SK-N-SH (cell line): ENCODE measurements around the gene HMGXB4. TPM values are rescaled to one million over a fixed set of nuclear protein-coding genes. Genes with fewer than 3 reads are reported as not detected.

Source experiments
- CTCF ChIA-PET: fragments of 300-600, 350-600 bp; formaldehyde crosslinking; extraction: SDS; loops from one replicate; lab custom pipeline; 2021; lab: Yijun Ruan, JAX
- POLR2A ChIA-PET: fragments of 350-600 bp; sonication (Branson Sonifier 250); formaldehyde crosslinking; extraction: SDS; loops from one replicate; lab custom pipeline; 2020; ENCODE audit warnings: antibody characterized with exemption, inconsistent platforms; lab: Yijun Ruan, JAX
- DNase-seq: peaks from one replicate; pipeline ENCODE4 v3.0.0; 2012
- H2AFZ ChIP-seq: fragments of 200-600 bp; sonication (generic); 2 replicates; pipeline ENCODE4 v1.8.1; 2016; ENCODE audit warnings: antibody characterized with exemption, mild to moderate bottlenecking, low read depth
- H3F3A ChIP-seq: fragments of 200-600 bp; sonication (generic); replicated peaks from 2 replicates; pipeline ENCODE3; 2016; ENCODE audit warnings: antibody characterized with exemption, mild to moderate bottlenecking; ENCODE audit not compliant: insufficient read depth
- H3K27ac ChIP-seq, 2 experiments: fragments of 200-500 bp in 1 of 2; fragments of 200-600 bp in 1 of 2; sonication (Bioruptor generic) in 1 of 2; sonication (generic), shearing (Covaris generic) in 1 of 2; 2 replicates each; pipeline versions ENCODE4 v1.5.1 to v1.6.1; 2014 to 2016; ENCODE audit warnings: low read depth in 2 of 2, inconsistent platforms in 1 of 2, low read length in 1 of 2, mild to moderate bottlenecking in 1 of 2, mixed read lengths in 1 of 2
- H3K27me3 ChIP-seq: fragments of 200-600 bp; sonication (generic), shearing (Covaris generic); 2 replicates; pipeline ENCODE4 v1.6.1; 2016; ENCODE audit warnings: mixed run types; ENCODE audit not compliant: insufficient read depth
- H3K36me3 ChIP-seq, 2 experiments: fragments of 200-500 bp in 1 of 2; fragments of 200-600 bp in 1 of 2; sonication (Bioruptor generic) in 1 of 2; sonication (generic) in 1 of 2; replicated peaks in 1 of 2; 2 replicates each; pipeline versions ENCODE3 to v1.5.1; 2014 to 2016; ENCODE audit warnings: low read length in 1 of 2, mild to moderate bottlenecking in 1 of 2; ENCODE audit not compliant: insufficient read depth in 2 of 2, control insufficient read depth in 1 of 2
- H3K4me1 ChIP-seq, 2 experiments: fragments of 200-500 bp in 1 of 2; fragments of 200-600 bp in 1 of 2; sonication (Bioruptor generic) in 1 of 2; sonication (generic), shearing (Covaris generic) in 1 of 2; 2 replicates each; pipeline versions ENCODE4 v1.5.1 to v1.6.1; 2014 to 2016; ENCODE audit warnings: low read depth in 1 of 2, low read length in 1 of 2, mixed run types in 1 of 2; ENCODE audit not compliant: insufficient read depth in 2 of 2, control insufficient read depth in 1 of 2
- H3K4me2 ChIP-seq: fragments of 200-600 bp; sonication (generic), shearing (Covaris generic); 2 replicates; pipeline ENCODE4 v1.6.1; 2017; ENCODE audit warnings: mixed run types
- H3K4me3 ChIP-seq, 2 experiments: fragments of 200-500 bp in 1 of 2; fragments of 200-600 bp in 1 of 2; sonication (Bioruptor generic) in 1 of 2; sonication (generic), shearing (Covaris generic) in 1 of 2; 2 replicates each; pipeline versions ENCODE4 v1.5.1 to v1.8.1; 2014 to 2016; ENCODE audit warnings: low read depth in 2 of 2, inconsistent platforms in 1 of 2, low read length in 1 of 2, mild to moderate bottlenecking in 1 of 2, mixed read lengths in 1 of 2, moderate library complexity in 1 of 2
- H3K79me2 ChIP-seq: fragments of 200-600 bp; sonication (generic); 2 replicates; pipeline ENCODE4 v1.8.1; 2017; ENCODE audit warnings: mild to moderate bottlenecking; ENCODE audit not compliant: insufficient read depth
- H3K9ac ChIP-seq: fragments of 200-600 bp; sonication (generic); 2 replicates; pipeline ENCODE4 v1.6.1; 2017; ENCODE audit warnings: mixed run types
- H3K9me2 ChIP-seq: fragments of 200-600 bp; sonication (generic); 2 replicates; pipeline ENCODE4 v1.6.1; 2017; ENCODE audit warnings: mixed run types
- H3K9me3 ChIP-seq: fragments of 200-600 bp; sonication (generic); 2 replicates; pipeline ENCODE4 v1.6.1; 2017; ENCODE audit warnings: mixed run types, mild to moderate bottlenecking, moderate library complexity
- H4K20me1 ChIP-seq: fragments of 200-600 bp; sonication (generic); 2 replicates; pipeline ENCODE4 v1.6.1; 2017; ENCODE audit warnings: mild to moderate bottlenecking, mixed run types; ENCODE audit not compliant: insufficient read depth
- CTCF ChIP-seq: fragments of 200-600 bp; sonication (generic); IDR thresholded peaks from 2 replicates; pipeline ENCODE4 v1.6.1; 2017; ENCODE audit warnings: antibody characterized with exemption, mild to moderate bottlenecking, moderate library complexity
- ELF1 ChIP-seq: IDR thresholded peaks from 2 replicates; pipeline ENCODE4 v1.4.0; 2012
- EP300 ChIP-seq, 2 experiments: IDR thresholded peaks; 2 replicates each; pipeline versions ENCODE4 v1.4.0 to v1.6.1; 2012; ENCODE audit warnings: borderline replicate concordance in 1 of 2, low read depth in 1 of 2, low read length in 1 of 2
- EZH2phosphoT487 ChIP-seq: fragments of 200-600 bp; sonication (generic); IDR thresholded peaks from 2 replicates; pipeline ENCODE4 v1.6.1; 2017; ENCODE audit warnings: low read depth, mixed run types, mild to moderate bottlenecking, antibody characterized with exemption, moderate library complexity, borderline replicate concordance
- FOSL2 ChIP-seq: IDR thresholded peaks from 2 replicates; pipeline ENCODE4 v1.4.0; 2012; ENCODE audit warnings: low read depth, mild to moderate bottlenecking, moderate library complexity, borderline replicate concordance
- JUND ChIP-seq: IDR thresholded peaks from 2 replicates; pipeline ENCODE4 v1.4.0; 2012
- PBX3 ChIP-seq: IDR thresholded peaks from 2 replicates; pipeline ENCODE4; 2012
- REST ChIP-seq: IDR thresholded peaks from 2 replicates; pipeline ENCODE4 v1.6.1; 2012; ENCODE audit warnings: mild to moderate bottlenecking, low read depth, low read length, moderate library complexity
- RFX5 ChIP-seq: IDR thresholded peaks from 2 replicates; pipeline ENCODE4 v1.6.1; 2012; ENCODE audit warnings: mild to moderate bottlenecking, improper control_type of control experiment, low read length
- RXRA ChIP-seq: IDR thresholded peaks from 2 replicates; pipeline ENCODE4 v1.4.0; 2012; ENCODE audit warnings: low read depth, mild to moderate bottlenecking, borderline replicate concordance
- SMC3 ChIP-seq: IDR thresholded peaks from 2 replicates; pipeline ENCODE4 v1.6.1; 2012; ENCODE audit warnings: low read depth, low read length, improper control_type of control experiment
- TCF12 ChIP-seq: IDR thresholded peaks from 2 replicates; pipeline ENCODE4 v1.4.0; 2012
- TEAD4 ChIP-seq: IDR thresholded peaks from 2 replicates; pipeline ENCODE4 v1.4.0; 2012; ENCODE audit warnings: mild to moderate bottlenecking, borderline replicate concordance; ENCODE audit not compliant: insufficient read depth
- WGBS: methylation state at CpG from one replicate; pipeline ENCODE4 v1.1.6; 2017; ENCODE audit warnings: low lambda C conversion rate; 5-methylcytosine and 5-hydroxymethylcytosine counted together
- polyA plus RNA-seq, 3 experiments: library from polyadenylated mRNA; depleted of rRNA; stranded (reverse); fragments of >200 nt; gene quantifications; 2 replicates each; pipeline ENCODE4 v1.2.3, GENCODE V29; 2012
- TF ChIP-seq, protein P1 (sequence below): IDR thresholded peaks from 2 replicates; pipeline ENCODE4 v1.4.0; 2012; ENCODE audit warnings: low read depth, borderline replicate concordance
- TF ChIP-seq, protein P2 (sequence below): IDR thresholded peaks from 2 replicates; pipeline ENCODE4 v1.4.0; 2012; ENCODE audit warnings: low read depth, borderline replicate concordance

The HMGXB4 gene
- polyA plus RNA-seq, 1 of the 3 experiments (the other 2 are of a cell fraction) = 16.5 TPM

DNA sequence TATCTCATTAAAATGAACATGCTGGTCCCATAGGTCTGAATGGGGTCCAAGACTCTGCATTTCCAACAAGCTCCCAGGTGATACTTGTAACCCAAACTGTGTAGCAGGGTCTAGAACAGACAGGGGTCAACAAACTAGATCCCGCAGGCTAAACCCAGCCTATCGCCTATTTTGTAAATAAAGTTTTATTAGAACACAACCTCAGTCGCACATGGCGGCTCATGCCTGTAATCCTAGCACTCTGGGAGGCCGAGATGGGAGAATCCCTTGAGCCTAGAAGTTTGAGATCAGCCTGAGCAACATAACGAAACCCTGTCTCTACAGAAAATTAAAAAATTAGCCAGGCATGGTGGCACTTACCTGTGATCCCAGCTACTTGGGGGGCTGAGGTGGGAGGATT lies 42.3 kb upstream of the HMGXB4 start (continued):
- TF ChIP-seq, protein P1, sequence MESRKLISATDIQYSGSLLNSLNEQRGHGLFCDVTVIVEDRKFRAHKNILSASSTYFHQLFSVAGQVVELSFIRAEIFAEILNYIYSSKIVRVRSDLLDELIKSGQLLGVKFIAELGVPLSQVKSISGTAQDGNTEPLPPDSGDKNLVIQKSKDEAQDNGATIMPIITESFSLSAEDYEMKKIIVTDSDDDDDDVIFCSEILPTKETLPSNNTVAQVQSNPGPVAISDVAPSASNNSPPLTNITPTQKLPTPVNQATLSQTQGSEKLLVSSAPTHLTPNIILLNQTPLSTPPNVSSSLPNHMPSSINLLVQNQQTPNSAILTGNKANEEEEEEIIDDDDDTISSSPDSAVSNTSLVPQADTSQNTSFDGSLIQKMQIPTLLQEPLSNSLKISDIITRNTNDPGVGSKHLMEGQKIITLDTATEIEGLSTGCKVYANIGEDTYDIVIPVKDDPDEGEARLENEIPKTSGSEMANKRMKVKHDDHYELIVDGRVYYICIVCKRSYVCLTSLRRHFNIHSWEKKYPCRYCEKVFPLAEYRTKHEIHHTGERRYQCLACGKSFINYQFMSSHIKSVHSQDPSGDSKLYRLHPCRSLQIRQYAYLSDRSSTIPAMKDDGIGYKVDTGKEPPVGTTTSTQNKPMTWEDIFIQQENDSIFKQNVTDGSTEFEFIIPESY = no peak
- TF ChIP-seq CTCF (no peak), ELF1 (no peak), JUND (no peak), RXRA (no peak)
- TF ChIP-seq, all 33 proteins: peak for 0

GRCh38 chr22:35215993-35216392 lies 41.3 kb upstream of the HMGXB4 start:
- Histone ChIP-seq H3K27ac (no peak overlapping the region), H3K79me2 (no peaks in the 10 kb centered on the region), H3K36me3 (no peaks in the 10 kb centered on the region), H3F3A (no peaks in the 10 kb centered on the region), H3K4me2 (no peak overlapping the region), H2AFZ (no peak overlapping the region), H3K27me3 (no peaks in the 10 kb centered on the region; the same call in 1 of the 2 replicates), H3K4me1 (no peaks in the 10 kb centered on the region; a peak in 1 of 4 replicates), H3K9me2 (no peaks in the 10 kb centered on the region), H3K4me3 (no peak overlapping the region), H4K20me1 (no peaks in the 10 kb centered on the region), H3K9ac (no peak overlapping the region), H3K9me3 (no peaks in the 10 kb centered on the region)
- 12% methylated on average over 3 of the region's 3 CpGs for WGBS
- no peak for TF ChIP-seq EP300 (IDR thresholded peaks at IDR 0.05; ENCODE audit: borderline replicate concordance in 1 of 2, low read depth in 1 of 2, low read length in 1 of 2)
- no peak for TF ChIP-seq REST
- TF ChIP-seq EZH2phosphoT487 = no peak
- no peak for TF ChIP-seq FOSL2
- no peak for TF ChIP-seq PBX3
- TF ChIP-seq, protein P2, sequence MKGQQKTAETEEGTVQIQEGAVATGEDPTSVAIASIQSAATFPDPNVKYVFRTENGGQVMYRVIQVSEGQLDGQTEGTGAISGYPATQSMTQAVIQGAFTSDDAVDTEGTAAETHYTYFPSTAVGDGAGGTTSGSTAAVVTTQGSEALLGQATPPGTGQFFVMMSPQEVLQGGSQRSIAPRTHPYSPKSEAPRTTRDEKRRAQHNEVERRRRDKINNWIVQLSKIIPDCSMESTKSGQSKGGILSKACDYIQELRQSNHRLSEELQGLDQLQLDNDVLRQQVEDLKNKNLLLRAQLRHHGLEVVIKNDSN = no peak
- TF ChIP-seq TEAD4 = no peak
- TF ChIP-seq ELF1 = no peak
- no peak for TF ChIP-seq SMC3
- TF ChIP-seq JUND = no peak
- TF ChIP-seq TCF12 = no peak
- TF ChIP-seq RFX5 = no peak
- DNase-seq = no peak
- CTCF ChIA-PET = interaction anchor here (2.1 kb wide), 1 partner anchor 15 kb away, joined by 8 read pairs; no protein-coding TSS in a partner anchor
- POLR2A ChIA-PET = no interaction called here
